Thyroid gland (tissue), 4 donors: ENCODE results near the gene LRRC28. TPM values are rescaled to one million over a fixed set of nuclear protein-coding genes. Genes with fewer than 3 reads are reported as not detected.

ENCODE experiments used
- DNase-seq, 2 donors: peaks; one replicate each; pipeline ENCODE4 v3.0.0-alpha.2; 2019
- H3K27ac ChIP-seq, 3 donors: fragments of 200-600 bp; sonication (generic); 1 replicate in 2 of 3; 2 replicates in 1 of 3; pipeline ENCODE4 v1.5.1; 2016 to 2019; ENCODE audit warnings: mild to moderate bottlenecking in 1 of 3, moderate library complexity in 1 of 3
- H3K27me3 ChIP-seq: fragments of 200-600 bp; sonication (generic); one replicate; pipeline ENCODE4 v1.5.1; 2019
- H3K36me3 ChIP-seq, 2 donors: fragments of 200-600 bp; sonication (generic); one replicate each; pipeline ENCODE4 v1.5.1; 2016 to 2019
- H3K4me1 ChIP-seq, 2 donors: fragments of 200-600 bp; sonication (generic); one replicate each; pipeline ENCODE4 v1.5.1; 2017 to 2019
- H3K4me3 ChIP-seq, 3 donors: fragments of 200-600 bp; sonication (generic); replicated peaks in 1 of 3; 1 replicate in 2 of 3; 2 replicates in 1 of 3; pipeline ENCODE4 v1.5.1; 2016; ENCODE audit warnings: mild to moderate bottlenecking in 1 of 3
- H3K9me3 ChIP-seq: fragments of 200-600 bp; sonication (generic); one replicate; pipeline ENCODE4 v1.5.1; 2017
- POLR2A ChIP-seq, 2 donors: fragments of 450-650 bp; IDR thresholded peaks; one replicate each; pipeline ENCODE4 v1.6.1; 2017; ENCODE audit warnings: antibody characterized with exemption in 2 of 2, mild to moderate bottlenecking in 2 of 2, moderate library complexity in 1 of 2
- WGBS, 2 donors: methylation state at CpG; one replicate each; pipeline ENCODE4 v1.1.5; 2017; 5-methylcytosine and 5-hydroxymethylcytosine counted together
- intact Hi-C: fragments of 100-400 bp; cut with DNase I; formaldehyde crosslinking; loops from one replicate; pipeline ENCODE4 v1.15.1; 2023
- total RNA-seq, 4 donors: library from RNA; depleted of rRNA; stranded (reverse); fragments of >200 nt; gene quantifications; one replicate each; pipeline ENCODE4 v1.2.3, GENCODE V29; 2016
- TF ChIP-seq, protein P1 (sequence below), 6 experiments: fragments of 200-600 bp in 3 of 6; fragments of 450-650 bp in 3 of 6; sonication (generic) in 3 of 6; IDR thresholded peaks; one replicate each; pipeline ENCODE4 v1.5.1; 2016 to 2019; ENCODE audit warnings: antibody characterized with exemption in 6 of 6, mild to moderate bottlenecking in 2 of 6, inconsistent platforms in 1 of 6, moderate library complexity in 1 of 6

LRRC28 gene
- total RNA-seq, 4 donors from 2014 or later = 36.1 to 51.6 (median 44.8) TPM

GRCh38 chr15:99438224-99438585, 186.9 kb downstream of the LRRC28 start:
- no peak for DNase-seq
- WGBS, 2 donors = 85 to 88% methylated on average over 11 of the region's 11 CpGs
- Histone ChIP-seq H3K4me3 (no peak overlapping the region), H3K27me3 (no peaks in the 10 kb centered on the region), H3K9me3 (no peaks in the 10 kb centered on the region), H3K36me3 (no peaks in the 10 kb centered on the region), H3K27ac (peak overlapping the region in 2 of 3 donors; percentile 42 to 46), H3K4me1 (peaks cover 9 to 46% of the 10 kb centered on the region in 2 donors)
- intact Hi-C loops = no loop called here
- TF ChIP-seq, protein P1, sequence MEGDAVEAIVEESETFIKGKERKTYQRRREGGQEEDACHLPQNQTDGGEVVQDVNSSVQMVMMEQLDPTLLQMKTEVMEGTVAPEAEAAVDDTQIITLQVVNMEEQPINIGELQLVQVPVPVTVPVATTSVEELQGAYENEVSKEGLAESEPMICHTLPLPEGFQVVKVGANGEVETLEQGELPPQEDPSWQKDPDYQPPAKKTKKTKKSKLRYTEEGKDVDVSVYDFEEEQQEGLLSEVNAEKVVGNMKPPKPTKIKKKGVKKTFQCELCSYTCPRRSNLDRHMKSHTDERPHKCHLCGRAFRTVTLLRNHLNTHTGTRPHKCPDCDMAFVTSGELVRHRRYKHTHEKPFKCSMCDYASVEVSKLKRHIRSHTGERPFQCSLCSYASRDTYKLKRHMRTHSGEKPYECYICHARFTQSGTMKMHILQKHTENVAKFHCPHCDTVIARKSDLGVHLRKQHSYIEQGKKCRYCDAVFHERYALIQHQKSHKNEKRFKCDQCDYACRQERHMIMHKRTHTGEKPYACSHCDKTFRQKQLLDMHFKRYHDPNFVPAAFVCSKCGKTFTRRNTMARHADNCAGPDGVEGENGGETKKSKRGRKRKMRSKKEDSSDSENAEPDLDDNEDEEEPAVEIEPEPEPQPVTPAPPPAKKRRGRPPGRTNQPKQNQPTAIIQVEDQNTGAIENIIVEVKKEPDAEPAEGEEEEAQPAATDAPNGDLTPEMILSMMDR (IDR thresholded peaks at IDR 0.05) = no peak
- no peak for TF ChIP-seq POLR2A (IDR thresholded peaks at IDR 0.05)

DNA sequence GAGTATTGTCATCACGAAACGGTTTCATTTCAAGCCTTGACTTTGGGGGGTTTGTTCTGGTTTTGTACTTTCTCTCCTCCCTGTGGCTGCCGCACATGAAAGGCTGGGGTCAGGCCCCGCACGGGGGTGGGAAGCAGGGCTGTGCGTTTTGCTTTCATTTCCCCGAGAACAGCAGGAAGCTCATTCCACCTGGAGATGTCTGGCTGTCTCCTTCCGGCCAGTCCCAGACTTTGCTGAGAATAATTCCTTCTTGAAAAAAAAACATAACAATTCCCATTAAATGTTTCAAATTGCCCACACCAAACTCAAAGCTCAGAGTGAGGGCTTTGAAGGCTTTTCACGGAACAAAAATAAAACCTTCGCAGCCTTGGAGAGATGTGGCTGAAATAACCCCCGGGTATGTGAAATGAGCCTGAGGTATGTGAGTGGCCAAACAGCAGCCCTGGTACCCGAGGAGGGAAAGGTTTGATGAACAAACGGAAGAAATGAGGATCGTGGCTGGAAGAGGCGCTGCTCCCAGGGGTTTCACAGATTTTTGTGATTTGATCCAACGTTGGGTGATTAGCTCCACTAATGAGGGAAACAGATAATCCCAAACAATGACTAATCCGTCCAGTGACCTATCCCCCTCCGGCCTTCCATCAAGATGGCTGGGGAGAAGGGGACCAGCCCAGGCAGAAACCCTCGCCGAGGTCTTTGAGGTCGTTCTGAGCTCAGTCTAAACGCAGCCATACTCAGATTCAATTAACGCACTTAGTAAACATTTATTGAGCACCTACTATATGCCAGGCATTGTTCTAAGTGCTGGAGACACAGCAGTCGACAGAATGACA, 187.6 kb downstream of the LRRC28 start:
- no peak for DNase-seq
- intact Hi-C loops = no loop called here
- no peaks in the 10 kb centered on the region for H3K27me3 ChIP-seq
- no peak overlapping the region for H3K4me3 ChIP-seq
- H3K27ac ChIP-seq = peak overlapping the region in 2 of 3 donors; percentile 42 to 46
- H3K36me3 ChIP-seq = no peaks in the 10 kb centered on the region
- no peaks in the 10 kb centered on the region for H3K9me3 ChIP-seq
- TF ChIP-seq, protein P1 (IDR thresholded peaks at IDR 0.05) = no peak
- no peak for TF ChIP-seq POLR2A (IDR thresholded peaks at IDR 0.05)
- H3K4me1 ChIP-seq = peaks cover 9 to 43% of the 10 kb centered on the region in 2 donors
- WGBS, 2 donors = 61 to 68% methylated on average over 23 to 24 of the region's 24 CpGs

DNA sequence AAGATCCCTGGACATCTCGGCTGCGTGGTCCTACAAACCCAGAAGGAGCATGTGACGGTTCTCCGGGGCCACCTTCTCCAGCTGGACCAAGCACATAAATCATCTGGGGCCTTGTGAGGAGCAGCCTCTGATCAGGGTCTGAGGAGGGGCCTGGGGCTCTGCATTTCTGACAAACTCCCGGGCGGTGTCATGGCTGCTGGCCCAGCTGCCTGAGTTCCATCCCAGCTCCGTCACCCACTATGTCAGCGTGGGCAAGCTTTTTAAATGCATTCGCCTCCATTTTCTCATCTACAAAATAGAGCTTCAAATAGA, 188.2 kb downstream of the LRRC28 start:
- 97 to 100% methylated on average over 8 to 9 of the region's 9 CpGs for WGBS, 2 donors
- Histone ChIP-seq H3K4me3 (no peak overlapping the region), H3K27ac (no peak overlapping the region), H3K27me3 (no peaks in the 10 kb centered on the region), H3K36me3 (no peaks in the 10 kb centered on the region), H3K9me3 (no peaks in the 10 kb centered on the region), H3K4me1 (peaks cover 9 to 43% of the 10 kb centered on the region in 2 donors)
- TF ChIP-seq POLR2A (IDR thresholded peaks at IDR 0.05) = no peak
- TF ChIP-seq, protein P1 (IDR thresholded peaks at IDR 0.05) = no peak
- intact Hi-C loops = no loop called here
- no peak for DNase-seq

DNA sequence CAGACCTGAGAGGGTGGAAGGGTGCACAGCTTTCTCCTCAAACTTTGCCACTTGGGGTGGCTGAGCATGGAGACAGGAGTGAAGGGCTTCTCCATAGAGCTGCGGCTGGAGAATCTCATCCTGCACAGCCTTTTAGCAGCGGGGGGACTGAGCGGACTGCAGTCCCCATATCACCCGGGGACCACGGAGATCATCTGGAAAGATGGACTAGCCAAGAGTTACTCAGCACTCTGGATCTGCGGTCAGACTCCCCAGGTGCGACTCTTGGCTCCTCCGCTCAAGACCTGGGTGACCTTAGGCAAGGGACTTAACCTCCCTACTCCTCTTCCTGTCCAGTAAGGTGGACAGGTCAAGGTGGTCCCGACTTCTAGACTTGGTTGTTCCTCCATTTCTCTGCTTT, 188.7 kb downstream of the LRRC28 start:
- no peak for DNase-seq
- no peaks in the 10 kb centered on the region for H3K9me3 ChIP-seq
- no peaks in the 10 kb centered on the region for H3K36me3 ChIP-seq
- H3K27ac ChIP-seq = no peak overlapping the region
- peaks cover 9 to 40% of the 10 kb centered on the region in 2 donors for H3K4me1 ChIP-seq
- 78 to 83% methylated on average over 7 to 9 of the region's 9 CpGs for WGBS, 2 donors
- intact Hi-C loops = no loop called here
- no peaks in the 10 kb centered on the region for H3K27me3 ChIP-seq
- TF ChIP-seq, protein P1 (IDR thresholded peaks at IDR 0.05) = no peak
- TF ChIP-seq POLR2A (IDR thresholded peaks at IDR 0.05) = no peak
- no peak overlapping the region for H3K4me3 ChIP-seq

Other genes with a start within 250 kb of the LRRC28 start
- gene PGPEP1L, start 243.7 kb upstream of the LRRC28 start, total RNA-seq = not detected
- 10 to 100 TPM; 14.8 to 24.8 (median 21.5) TPM for gene SYNM, start 146.4 kb upstream of the LRRC28 start, total RNA-seq
- gene TTC23, start 1.9 kb upstream of the LRRC28 start, total RNA-seq = 10 to 100 TPM; 19.9 to 45.3 (median 34.0) TPM